ENCODE data around the gene BAD.

Gene BAD

GRCh38 chr11:64243236-64243854 is 41.1 kb downstream of the BAD start:
- no peak overlapping the region for H3K27ac ChIP-seq (ENCODE audit: low read length)

GRCh38 chr11:64241491-64242374 is 42.7 kb downstream of the BAD start:
- no peaks in the 10 kb centered on the region for H3K27me3 ChIP-seq (ENCODE audit: low read depth, low read length)
- peaks cover 14 to 19% of the 10 kb centered on the region in 2 donors for H3K36me3 ChIP-seq (ENCODE audit: control insufficient read depth in 1 of 2, insufficient read depth in 2 of 2, low read length in 2 of 2)
- no peaks in the 10 kb centered on the region for H3K9me3 ChIP-seq (ENCODE audit: control insufficient read depth in 1 of 2, low read length in 2 of 2)
- peaks cover 13 to 39% of the 10 kb centered on the region in 2 donors for H3K4me1 ChIP-seq (ENCODE audit: control insufficient read depth in 1 of 2, insufficient read depth in 2 of 2, low read length in 2 of 2)
- H3K4me3 ChIP-seq (ENCODE audit: low read depth in 1 of 2, low read length in 2 of 2), result peak overlapping the region; percentile 65 to 93
- H3K27ac ChIP-seq (ENCODE audit: low read length), result peak overlapping the region; percentile 60

More at GRCh38 chr11:64243236-64243854, 41.1 kb downstream of the BAD start:
- no peaks in the 10 kb centered on the region for H3K9me3 ChIP-seq (ENCODE audit: control insufficient read depth in 1 of 2, low read length in 2 of 2)
- peaks cover 6% of the 10 kb centered on the region in 2 donors for H3K36me3 ChIP-seq (ENCODE audit: control insufficient read depth in 1 of 2, insufficient read depth in 2 of 2, low read length in 2 of 2)
- H3K27me3 ChIP-seq (ENCODE audit: low read depth, low read length), result no peaks in the 10 kb centered on the region
- peaks cover 5 to 49% of the 10 kb centered on the region in 2 donors for H3K4me1 ChIP-seq (ENCODE audit: control insufficient read depth in 1 of 2, insufficient read depth in 2 of 2, low read length in 2 of 2)
- no peak overlapping the region for H3K4me3 ChIP-seq (ENCODE audit: low read depth in 1 of 2, low read length in 2 of 2)

- no peaks in the 10 kb centered on the region for H3K9me3 ChIP-seq (ENCODE audit: control insufficient read depth in 1 of 2, low read length in 2 of 2)
- no peaks in the 10 kb centered on the region for H3K27me3 ChIP-seq (ENCODE audit: low read depth, low read length)
- peaks cover 13 to 38% of the 10 kb centered on the region in 2 donors for H3K4me1 ChIP-seq (ENCODE audit: control insufficient read depth in 1 of 2, insufficient read depth in 2 of 2, low read length in 2 of 2)
- peak overlapping the region; percentile 99 for H3K27ac ChIP-seq (ENCODE audit: low read length)
- peaks cover 14 to 19% of the 10 kb centered on the region in 2 donors for H3K36me3 ChIP-seq (ENCODE audit: control insufficient read depth in 1 of 2, insufficient read depth in 2 of 2, low read length in 2 of 2)
- peak overlapping the region; percentile 37 to 93 for H3K4me3 ChIP-seq (ENCODE audit: low read depth in 1 of 2, low read length in 2 of 2)
Observed at GRCh38 chr11:64241241-64241490, 43.3 kb downstream of the BAD start.

- H3K27ac ChIP-seq (ENCODE audit: low read length), result peak within 1 kb of the TSS; percentile 99
- H3K9me3 ChIP-seq (ENCODE audit: control insufficient read depth in 1 of 2, low read length in 2 of 2), result no peaks in the 10 kb centered on the region
- peaks cover 14 to 19% of the 10 kb centered on the region in 2 donors for H3K36me3 ChIP-seq (ENCODE audit: control insufficient read depth in 1 of 2, insufficient read depth in 2 of 2, low read length in 2 of 2)
- peak within 1 kb of the TSS; percentile 72 to 93 for H3K4me3 ChIP-seq (ENCODE audit: low read depth in 1 of 2, low read length in 2 of 2)
- H3K27me3 ChIP-seq (ENCODE audit: low read depth, low read length), result no peaks in the 10 kb centered on the region
- peaks cover 13 to 36% of the 10 kb centered on the region in 2 donors for H3K4me1 ChIP-seq (ENCODE audit: control insufficient read depth in 1 of 2, insufficient read depth in 2 of 2, low read length in 2 of 2)
Observed at GRCh38 chr11:64240435-64241240, 43.8 kb downstream of the BAD start, which contains the start of gene FKBP2. Gene FKBP2, plus strand, starts transcription at chr11:64241095. Its CDS starts 1,293 bp downstream, at chr11:64242388.

GRCh38 chr11:64239662-64240434 is 44.6 kb downstream of the BAD start:
- peaks cover 14 to 19% of the 10 kb centered on the region in 2 donors for H3K36me3 ChIP-seq (ENCODE audit: control insufficient read depth in 1 of 2, insufficient read depth in 2 of 2, low read length in 2 of 2)
- H3K27ac ChIP-seq (ENCODE audit: low read length), result peak overlapping the region; percentile 99
- no peaks in the 10 kb centered on the region for H3K9me3 ChIP-seq (ENCODE audit: control insufficient read depth in 1 of 2, low read length in 2 of 2)
- peaks cover 17 to 35% of the 10 kb centered on the region in 2 donors for H3K4me1 ChIP-seq (ENCODE audit: control insufficient read depth in 1 of 2, insufficient read depth in 2 of 2, low read length in 2 of 2)
- peak overlapping the region; percentile 72 to 93 for H3K4me3 ChIP-seq (ENCODE audit: low read depth in 1 of 2, low read length in 2 of 2)
- no peaks in the 10 kb centered on the region for H3K27me3 ChIP-seq (ENCODE audit: low read depth, low read length)

- Histone ChIP-seq H3K27ac (ENCODE audit: low read length) (peak overlapping the region; percentile 28), H3K4me3 (ENCODE audit: low read depth in 1 of 2, low read length in 2 of 2) (no peak overlapping the region), H3K4me1 (ENCODE audit: control insufficient read depth in 1 of 2, insufficient read depth in 2 of 2, low read length in 2 of 2) (peaks cover 17 to 35% of the 10 kb centered on the region in 2 donors), H3K27me3 (ENCODE audit: low read depth, low read length) (no peaks in the 10 kb centered on the region), H3K9me3 (ENCODE audit: control insufficient read depth in 1 of 2, low read length in 2 of 2) (no peaks in the 10 kb centered on the region), H3K36me3 (ENCODE audit: control insufficient read depth in 1 of 2, insufficient read depth in 2 of 2, low read length in 2 of 2) (peaks cover 14 to 19% of the 10 kb centered on the region in 2 donors)
Observed at GRCh38 chr11:64238999-64239398, 45.5 kb downstream of the BAD start.

GRCh38 chr11:64238076-64238475 is 46.4 kb downstream of the BAD start:
- H3K36me3 ChIP-seq (ENCODE audit: control insufficient read depth in 1 of 2, insufficient read depth in 2 of 2, low read length in 2 of 2), result peaks cover 14 to 19% of the 10 kb centered on the region in 2 donors
- no peak overlapping the region for H3K4me3 ChIP-seq (ENCODE audit: low read depth in 1 of 2, low read length in 2 of 2)
- peak overlapping the region; percentile 51 for H3K27ac ChIP-seq (ENCODE audit: low read length)

GRCh38 chr11:64237484-64237951 is 46.9 kb downstream of the BAD start:
- Histone ChIP-seq H3K4me3 (ENCODE audit: low read depth in 1 of 2, low read length in 2 of 2) (no peak overlapping the region), H3K27ac (ENCODE audit: low read length) (peak overlapping the region; percentile 51), H3K27me3 (ENCODE audit: low read depth, low read length) (no peaks in the 10 kb centered on the region), H3K36me3 (ENCODE audit: control insufficient read depth in 1 of 2, insufficient read depth in 2 of 2, low read length in 2 of 2) (peaks cover 14 to 19% of the 10 kb centered on the region in 2 donors), H3K4me1 (ENCODE audit: control insufficient read depth in 1 of 2, insufficient read depth in 2 of 2, low read length in 2 of 2) (peaks cover 18 to 31% of the 10 kb centered on the region in 2 donors), H3K9me3 (ENCODE audit: control insufficient read depth in 1 of 2, low read length in 2 of 2) (no peaks in the 10 kb centered on the region)

More at GRCh38 chr11:64238076-64238475, 46.4 kb downstream of the BAD start:
- Histone ChIP-seq H3K4me1 (ENCODE audit: control insufficient read depth in 1 of 2, insufficient read depth in 2 of 2, low read length in 2 of 2) (peaks cover 20 to 36% of the 10 kb centered on the region in 2 donors), H3K27me3 (ENCODE audit: low read depth, low read length) (no peaks in the 10 kb centered on the region), H3K9me3 (ENCODE audit: control insufficient read depth in 1 of 2, low read length in 2 of 2) (no peaks in the 10 kb centered on the region)

- peaks cover 14 to 19% of the 10 kb centered on the region in 2 donors for H3K36me3 ChIP-seq (ENCODE audit: control insufficient read depth in 1 of 2, insufficient read depth in 2 of 2, low read length in 2 of 2)
- peaks cover 15 to 24% of the 10 kb centered on the region in 2 donors for H3K4me1 ChIP-seq (ENCODE audit: control insufficient read depth in 1 of 2, insufficient read depth in 2 of 2, low read length in 2 of 2)
- H3K4me3 ChIP-seq (ENCODE audit: low read depth in 1 of 2, low read length in 2 of 2), result peak overlapping the region; percentile 50 to 76
- H3K27ac ChIP-seq (ENCODE audit: low read length), result peak overlapping the region; percentile 25
- H3K27me3 ChIP-seq (ENCODE audit: low read depth, low read length), result no peaks in the 10 kb centered on the region
- no peaks in the 10 kb centered on the region for H3K9me3 ChIP-seq (ENCODE audit: control insufficient read depth in 1 of 2, low read length in 2 of 2)
Observed at GRCh38 chr11:64235437-64236161, 48.9 kb downstream of the BAD start.
